Lower leg skin (tissue), 4 donors: Measurements from ENCODE around the gene PXMP2. TPM values are rescaled to one million over a fixed set of nuclear protein-coding genes. Genes with fewer than 3 reads are reported as not detected.

Experiments
- DNase-seq, 2 donors: peaks; one replicate each; pipeline ENCODE4 v3.0.0-alpha.2; 2019; ENCODE audit warnings: low spot score in 2 of 2
- H3K4me3 ChIP-seq: fragments of 200-600 bp; sonication (generic); 2 replicates; pipeline ENCODE4 v1.5.1; 2017; ENCODE audit warnings: mild to moderate bottlenecking, low read depth; ENCODE audit not compliant: poor library complexity, severe bottlenecking
- CTCF ChIP-seq, 3 donors: fragments of 450-650 bp; IDR thresholded peaks; one replicate each; pipeline ENCODE4 v1.5.1; 2016; ENCODE audit warnings: antibody characterized with exemption in 3 of 3, mild to moderate bottlenecking in 3 of 3, moderate library complexity in 2 of 3
- POLR2A ChIP-seq, 2 donors: fragments of 450-650 bp; IDR thresholded peaks; one replicate each; pipeline ENCODE4 v1.6.1; 2016 to 2017; ENCODE audit warnings: antibody characterized with exemption in 2 of 2, mild to moderate bottlenecking in 1 of 2, moderate library complexity in 1 of 2
- WGBS, 2 donors: methylation state at CpG; one replicate each; pipeline ENCODE4 v1.1.5; 2018; 5-methylcytosine and 5-hydroxymethylcytosine counted together
- intact Hi-C: fragments of 100-400 bp; cut with DNase I; formaldehyde crosslinking; loops from one replicate; pipeline ENCODE4 v1.15.0; 2023; ENCODE audit warnings: low total_unique reads
- total RNA-seq, 4 donors: library from RNA; depleted of rRNA; stranded (reverse); fragments of >200 nt; gene quantifications; one replicate each; pipeline ENCODE4 v1.1.0, GENCODE V29; 2016

The PXMP2 gene
- total RNA-seq, 4 donors from 2014 or later = 13.7 to 33.4 (median 19.1) TPM

GRCh38 chr12:132726386-132726785, 39.0 kb downstream of the PXMP2 start:
- no peak for DNase-seq
- intact Hi-C loops = no loop called here
- TF ChIP-seq POLR2A (IDR thresholded peaks at IDR 0.05) = no peak
- TF ChIP-seq CTCF (IDR thresholded peaks at IDR 0.05) = no peak
- WGBS, 2 donors = 94 to 96% methylated on average over 12 of the region's 12 CpGs
- no peak overlapping the region for H3K4me3 ChIP-seq

DNA sequence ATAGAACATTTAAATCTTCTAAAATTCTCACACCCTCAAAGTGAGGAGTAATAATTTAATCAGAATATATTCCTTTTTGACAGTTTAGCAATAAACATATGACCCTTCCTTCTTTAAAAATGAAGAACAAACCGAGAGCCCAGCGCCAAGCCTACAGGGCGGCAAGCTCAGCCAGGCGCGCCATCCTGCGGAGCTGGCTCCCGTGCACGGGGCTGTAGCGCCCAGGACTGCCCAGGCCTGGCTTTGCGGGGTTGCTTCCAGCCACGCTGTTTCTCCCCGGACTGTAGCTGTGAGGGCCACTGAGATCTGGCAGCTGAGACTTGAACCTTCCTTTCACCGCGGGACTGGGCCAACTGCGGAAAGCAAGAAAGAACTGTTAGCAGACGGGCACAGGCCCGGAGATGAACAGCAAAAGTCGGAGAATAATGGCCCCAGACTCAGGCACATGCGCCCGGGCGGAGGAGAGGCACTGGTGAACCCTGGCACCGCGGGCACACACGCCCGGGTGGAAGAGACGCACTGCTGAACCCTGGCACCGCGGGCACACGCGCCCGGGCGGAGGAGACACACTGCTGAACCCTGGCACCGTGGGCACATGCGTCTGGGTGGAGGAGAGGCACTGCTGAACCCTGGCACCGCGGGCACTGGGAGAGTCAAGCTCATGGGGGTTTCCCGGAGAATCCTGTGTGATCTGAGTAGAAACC, 39.9 kb downstream of the PXMP2 start:
- whole genome bisulfite sequencing, 2 donors = 93 to 94% methylated on average over 37 of the region's 37 CpGs
- TF ChIP-seq POLR2A (IDR thresholded peaks at IDR 0.05) (no peak), CTCF (IDR thresholded peaks at IDR 0.05) (no peak)
- intact Hi-C loops = no loop called here

GRCh38 chr12:132728502-132728901, 41.1 kb downstream of the PXMP2 start:
- intact Hi-C loops = no loop called here
- 87 to 94% methylated on average over 7 of the region's 7 CpGs for WGBS, 2 donors
- DNase-seq = no peak
- no peak for TF ChIP-seq POLR2A (IDR thresholded peaks at IDR 0.05)
- TF ChIP-seq CTCF (IDR thresholded peaks at IDR 0.05) = no peak
- H3K4me3 ChIP-seq = no peak overlapping the region

More for the DNA sequence above, 39.9 kb downstream of the PXMP2 start:
- DNase-seq = no peak
- no peak overlapping the region for H3K4me3 ChIP-seq

GRCh38 chr12:132729541-132730320, 42.3 kb downstream of the PXMP2 start:
- H3K4me3 ChIP-seq = no peak overlapping the region
- no peak for DNase-seq
- intact Hi-C loops = no loop called here
- WGBS, 2 donors = 84 to 90% methylated on average over 24 of the region's 24 CpGs
- no peak for TF ChIP-seq CTCF (IDR thresholded peaks at IDR 0.05)
- no peak for TF ChIP-seq POLR2A (IDR thresholded peaks at IDR 0.05)

DNA sequence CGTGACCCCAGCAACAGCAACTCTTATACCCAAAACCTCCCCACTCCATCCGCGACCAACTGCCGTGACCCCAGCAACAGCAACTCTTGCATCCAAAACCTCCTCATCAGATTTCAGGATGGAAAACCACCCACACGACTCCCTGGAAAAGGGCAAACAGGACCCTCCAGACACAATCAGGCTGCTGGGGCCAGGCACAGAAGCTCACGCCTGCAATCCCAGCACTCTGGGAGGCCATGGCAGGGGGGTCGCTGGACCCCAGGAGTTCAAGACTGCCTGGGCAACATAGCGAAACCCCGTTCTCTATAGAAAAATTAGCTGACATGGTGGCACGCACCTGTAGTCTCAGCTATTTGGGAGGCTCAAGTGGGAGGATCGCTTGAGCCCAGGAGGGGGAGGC, 43.0 kb downstream of the PXMP2 start:
- no peak for DNase-seq
- intact Hi-C loops = no loop called here
- no peak overlapping the region for H3K4me3 ChIP-seq
- TF ChIP-seq CTCF (IDR thresholded peaks at IDR 0.05) = no peak
- no peak for TF ChIP-seq POLR2A (IDR thresholded peaks at IDR 0.05)
- WGBS, 2 donors = 89 to 95% methylated on average over 11 of the region's 11 CpGs
